Spinal cord (tissue), 10 donors: ENCODE results near the gene DYNC2H1. TPM values are rescaled to one million over a fixed set of nuclear protein-coding genes. Genes with fewer than 3 reads are reported as not detected.
A peak's percentile ranks its signal among the peaks of the same experiment; 100 is the strongest.

Source experiments
- DNase-seq, 6 donors: peaks; one replicate each; pipeline versions ENCODE4 v3.0.0 to v3.0.0-alpha.2; 2013 to 2015; ENCODE audit warnings: low spot score in 6 of 6, low read depth in 4 of 6
- H3K27ac ChIP-seq: one replicate; pipeline ENCODE4 v1.5.1; 2013; ENCODE audit warnings: low read depth, low read length, control low read depth
- H3K27me3 ChIP-seq: one replicate; pipeline ENCODE4 v1.6.1; 2013; ENCODE audit warnings: low read length; ENCODE audit not compliant: control insufficient read depth, insufficient read depth
- H3K36me3 ChIP-seq: one replicate; pipeline ENCODE4 v1.6.1; 2013; ENCODE audit warnings: low read length; ENCODE audit not compliant: control insufficient read depth, insufficient read depth
- H3K4me1 ChIP-seq: one replicate; pipeline ENCODE4 v1.6.1; 2013; ENCODE audit warnings: low read length; ENCODE audit not compliant: control insufficient read depth, insufficient read depth
- H3K4me3 ChIP-seq: one replicate; pipeline ENCODE4 v1.5.1; 2013; ENCODE audit warnings: low read depth, low read length, control low read depth
- H3K9me3 ChIP-seq: one replicate; pipeline ENCODE4 v1.6.1; 2013; ENCODE audit warnings: low read length; ENCODE audit not compliant: control insufficient read depth, insufficient read depth
- WGBS: methylation state at CpG from one replicate; pipeline ENCODE4 v1.1.5; 2013; ENCODE audit warnings: missing lambda C conversion rate; ENCODE audit not compliant: insufficient coverage; 5-methylcytosine and 5-hydroxymethylcytosine counted together
- polyA plus RNA-seq, 2 donors: library from polyadenylated mRNA; unstranded; fragments of 120-200 nt; gene quantifications; one replicate each; pipeline ENCODE4 v1.2.1, GENCODE V29; 2013; ENCODE audit not compliant: insufficient read length in 2 of 2
- total RNA-seq, 2 donors: library from RNA; depleted of rRNA in 1 of 2; stranded (reverse); fragments of 120-200 nt in 1 of 2; fragments of >200 nt in 1 of 2; gene quantifications; one replicate each; pipeline versions ENCODE4 v1.2.3 to v1.2.4, GENCODE V29; 2013 to 2014
- donor health status: healthy.

The DYNC2H1 gene
- total and polyA plus RNA-seq, 4 donors = 33.3 to 80.7 (median 42.5) TPM

- H3K4me3 ChIP-seq = no peak overlapping the region
- no peaks in the 10 kb centered on the region for H3K4me1 ChIP-seq
- no peaks in the 10 kb centered on the region for H3K27me3 ChIP-seq
- H3K36me3 ChIP-seq = no peaks in the 10 kb centered on the region
- H3K9me3 ChIP-seq = no peaks in the 10 kb centered on the region
- no peak overlapping the region for H3K27ac ChIP-seq
- no peak for DNase-seq
Observed at GRCh38 chr11:103488031-103488461, 378.8 kb downstream of the DYNC2H1 start.

- no peak for DNase-seq
- no peaks in the 10 kb centered on the region for H3K27me3 ChIP-seq
- no peaks in the 10 kb centered on the region for H3K4me1 ChIP-seq
- H3K9me3 ChIP-seq = no peaks in the 10 kb centered on the region
- H3K4me3 ChIP-seq = no peak overlapping the region
- 78% methylated on average over 2 of the region's 2 CpGs for WGBS
- H3K36me3 ChIP-seq = no peaks in the 10 kb centered on the region
- H3K27ac ChIP-seq = no peak overlapping the region
Observed at GRCh38 chr11:103488579-103488978, 379.4 kb downstream of the DYNC2H1 start.

- no CpG with 5 or more reads among the region's 2 CpGs for WGBS
- no peak for DNase-seq
- no peak overlapping the region for H3K4me3 ChIP-seq
- H3K9me3 ChIP-seq = no peaks in the 10 kb centered on the region
- no peaks in the 10 kb centered on the region for H3K27me3 ChIP-seq
- no peaks in the 10 kb centered on the region for H3K4me1 ChIP-seq
- no peak overlapping the region for H3K27ac ChIP-seq
- no peaks in the 10 kb centered on the region for H3K36me3 ChIP-seq
Observed at GRCh38 chr11:103491777-103492176, 382.6 kb downstream of the DYNC2H1 start.

GRCh38 chr11:103494491-103494890, 385.3 kb downstream of the DYNC2H1 start:
- DNase-seq = no peak
- H3K9me3 ChIP-seq = no peaks in the 10 kb centered on the region
- no peaks in the 10 kb centered on the region for H3K27me3 ChIP-seq
- no peaks in the 10 kb centered on the region for H3K36me3 ChIP-seq
- H3K4me1 ChIP-seq = no peaks in the 10 kb centered on the region
- H3K4me3 ChIP-seq = no peak overlapping the region
- no peak overlapping the region for H3K27ac ChIP-seq
- no CpG with 5 or more reads among the region's 1 CpG for WGBS

GRCh38 chr11:103497268-103497667, 388.0 kb downstream of the DYNC2H1 start:
- H3K27me3 ChIP-seq = no peaks in the 10 kb centered on the region
- H3K4me1 ChIP-seq = no peaks in the 10 kb centered on the region
- no peaks in the 10 kb centered on the region for H3K9me3 ChIP-seq
- no peak for DNase-seq
- no peaks in the 10 kb centered on the region for H3K36me3 ChIP-seq
- H3K4me3 ChIP-seq = no peak overlapping the region
- no peak overlapping the region for H3K27ac ChIP-seq
- WGBS = 100% methylated on average over 1 of the region's 1 CpG

- H3K27me3 ChIP-seq = no peaks in the 10 kb centered on the region
- H3K9me3 ChIP-seq = no peaks in the 10 kb centered on the region
- no peak overlapping the region for H3K4me3 ChIP-seq
- DNase-seq = no peak
- no peak overlapping the region for H3K27ac ChIP-seq
- no peaks in the 10 kb centered on the region for H3K36me3 ChIP-seq
- no peaks in the 10 kb centered on the region for H3K4me1 ChIP-seq
- no CpG with 5 or more reads among the region's 3 CpGs for WGBS
Observed at GRCh38 chr11:103499710-103500340, 390.6 kb downstream of the DYNC2H1 start.

GRCh38 chr11:103515283-103515682, 406.1 kb downstream of the DYNC2H1 start:
- Histone ChIP-seq H3K27me3 (no peaks in the 10 kb centered on the region), H3K9me3 (no peaks in the 10 kb centered on the region), H3K4me1 (no peaks in the 10 kb centered on the region), H3K27ac (no peak overlapping the region), H3K4me3 (no peak overlapping the region), H3K36me3 (no peaks in the 10 kb centered on the region)
- WGBS = no CpG with 5 or more reads among the region's 1 CpG
- DNase-seq = no peak

GRCh38 chr11:103520792-103521191, 411.6 kb downstream of the DYNC2H1 start:
- Histone ChIP-seq H3K36me3 (no peaks in the 10 kb centered on the region), H3K27me3 (no peaks in the 10 kb centered on the region), H3K27ac (no peak overlapping the region), H3K4me1 (no peaks in the 10 kb centered on the region), H3K9me3 (no peaks in the 10 kb centered on the region), H3K4me3 (no peak overlapping the region)
- no CpG with 5 or more reads among the region's 3 CpGs for WGBS
- peak in 1 of 6 donors; percentile 17 for DNase-seq

GRCh38 chr11:103525069-103525468, 415.8 kb downstream of the DYNC2H1 start:
- Histone ChIP-seq H3K9me3 (no peaks in the 10 kb centered on the region), H3K4me3 (no peak overlapping the region), H3K27me3 (no peaks in the 10 kb centered on the region), H3K4me1 (no peaks in the 10 kb centered on the region), H3K36me3 (no peaks in the 10 kb centered on the region), H3K27ac (no peak overlapping the region)
- no CpG with 5 or more reads among the region's 2 CpGs for WGBS
- DNase-seq = no peak

- Histone ChIP-seq H3K27me3 (no peaks in the 10 kb centered on the region), H3K27ac (no peak overlapping the region)
- WGBS = no CpG with 5 or more reads among the region's 3 CpGs
Observed at GRCh38 chr11:103528046-103528445, 418.8 kb downstream of the DYNC2H1 start.

More at GRCh38 chr11:103528046-103528445, 418.8 kb downstream of the DYNC2H1 start:
- Histone ChIP-seq H3K4me3 (no peak overlapping the region), H3K9me3 (no peaks in the 10 kb centered on the region), H3K36me3 (no peaks in the 10 kb centered on the region), H3K4me1 (no peaks in the 10 kb centered on the region)
- DNase-seq = no peak
